ENCODE results near the gene PYROXD2. TPM values are rescaled to one million over a fixed set of nuclear protein-coding genes. Genes with fewer than 3 reads are reported as not detected.

PYROXD2 gene
- polyA plus RNA-seq, 6 donors from 2014 or later = 0.35 to 4.2 (median 1.6) TPM; not detected in 1

GRCh38 chr10:98449287-98449686 lies 34.3 kb upstream of the PYROXD2 start:
- Mint-ChIP-seq H3K4me1 (peaks cover 26 to 34% (median 31%) of the 10 kb centered on the region in 3 donors), H3K27ac (peak overlapping the region in 1 of 6 donors; percentile 77), H3K4me3 (peak overlapping the region in 2 of 8 donors; percentile 42 to 98), H3K36me3 (peaks cover 0 to 9% of the 10 kb centered on the region in 2 donors), H3K9me3 (no peaks in the 10 kb centered on the region), H3K27me3 (peaks cover 9 to 22% (median 9%) of the 10 kb centered on the region in 3 donors)
- ATAC-seq (ENCODE audit: low read depth in 2 of 2) (no peak), DNase-seq (no peak)

GRCh38 chr10:98446661-98447221 lies 31.8 kb upstream of the PYROXD2 start, which contains the start of gene HPS1:
TSS of gene HPS1 (minus strand) at chr10:98446935. CDS start at chr10:98443240, 3,695 bp downstream.
- peaks cover 42 to 52% (median 50%) of the 10 kb centered on the region in 3 donors for H3K4me1 Mint-ChIP-seq
- no peaks in the 10 kb centered on the region for H3K9me3 Mint-ChIP-seq
- peak within 1 kb of the TSS; percentile 95 to 99 (median 98) for H3K27ac Mint-ChIP-seq

GRCh38 chr10:98446151-98446660 lies 31.2 kb upstream of the PYROXD2 start:
- no peak for DNase-seq
- peaks cover 9 to 29% of the 10 kb centered on the region in 2 donors for H3K36me3 Mint-ChIP-seq
- peaks cover 46 to 57% (median 54%) of the 10 kb centered on the region in 3 donors for H3K4me1 Mint-ChIP-seq
- H3K27me3 Mint-ChIP-seq = peaks cover 0 to 5% (median 0%) of the 10 kb centered on the region in 3 donors
- H3K9me3 Mint-ChIP-seq = no peaks in the 10 kb centered on the region
- peak overlapping the region; percentile 85 to 98 (median 95) for H3K4me3 Mint-ChIP-seq
- H3K27ac Mint-ChIP-seq = peak overlapping the region; percentile 95 to 99 (median 98)
- ATAC-seq (ENCODE audit: low read depth in 2 of 2) = peak; percentile 16 to 17

More at GRCh38 chr10:98446661-98447221, 31.8 kb upstream of the PYROXD2 start, which contains the start of gene HPS1:
- H3K27me3 Mint-ChIP-seq = peaks cover 0 to 7% (median 0%) of the 10 kb centered on the region in 3 donors
- peak; percentile 83 to 87 for ATAC-seq (ENCODE audit: low read depth in 2 of 2)
- H3K36me3 Mint-ChIP-seq = peaks cover 5 to 24% of the 10 kb centered on the region in 2 donors
- DNase-seq = peak; percentile 86
- peak within 1 kb of the TSS; percentile 85 to 98 (median 95) for H3K4me3 Mint-ChIP-seq

- no peak for ATAC-seq (ENCODE audit: low read depth in 2 of 2)
Observed at GRCh38 chr10:98445200-98445812, 30.3 kb upstream of the PYROXD2 start.

GRCh38 chr10:98444314-98445006 lies 29.5 kb upstream of the PYROXD2 start:
- ATAC-seq (ENCODE audit: low read depth in 2 of 2) = peak; percentile 38 to 39
- peak overlapping the region; percentile 41 to 99 (median 96) for H3K27ac Mint-ChIP-seq
- peaks cover 0 to 1% (median 0%) of the 10 kb centered on the region in 3 donors for H3K27me3 Mint-ChIP-seq
- peaks cover 46 to 67% (median 58%) of the 10 kb centered on the region in 3 donors for H3K4me1 Mint-ChIP-seq
- H3K36me3 Mint-ChIP-seq = peaks cover 21 to 41% of the 10 kb centered on the region in 2 donors
- DNase-seq = peak; percentile 46
- peak overlapping the region; percentile 75 to 98 (median 95) for H3K4me3 Mint-ChIP-seq
- H3K9me3 Mint-ChIP-seq = no peaks in the 10 kb centered on the region

More at GRCh38 chr10:98445200-98445812, 30.3 kb upstream of the PYROXD2 start:
- H3K9me3 Mint-ChIP-seq = no peaks in the 10 kb centered on the region
- H3K4me1 Mint-ChIP-seq = peaks cover 46 to 61% (median 58%) of the 10 kb centered on the region in 3 donors
- peaks cover 0 to 5% (median 0%) of the 10 kb centered on the region in 3 donors for H3K27me3 Mint-ChIP-seq
- peak overlapping the region; percentile 85 to 98 (median 95) for H3K4me3 Mint-ChIP-seq
- H3K27ac Mint-ChIP-seq = peak overlapping the region; percentile 95 to 99 (median 98)
- DNase-seq = no peak
- peaks cover 13 to 34% of the 10 kb centered on the region in 2 donors for H3K36me3 Mint-ChIP-seq

- H3K4me3 Mint-ChIP-seq = no peak overlapping the region
- H3K27me3 Mint-ChIP-seq = no peaks in the 10 kb centered on the region
- ATAC-seq (ENCODE audit: low read depth in 2 of 2) (no peak), DNase-seq (no peak)
- peaks cover 0 to 2% (median 0%) of the 10 kb centered on the region in 7 donors for H3K9me3 Mint-ChIP-seq
- peaks cover 19 to 45% (median 26%) of the 10 kb centered on the region in 3 donors for H3K4me1 Mint-ChIP-seq
- peak overlapping the region in 1 of 6 donors; percentile 15 for H3K27ac Mint-ChIP-seq
- H3K36me3 Mint-ChIP-seq = peaks cover 55 to 64% of the 10 kb centered on the region in 2 donors
Observed at GRCh38 chr10:98438715-98439114, 23.7 kb upstream of the PYROXD2 start.

- H3K27ac Mint-ChIP-seq = peak overlapping the region in 1 of 6 donors; percentile 60
- peaks cover 0 to 12% (median 4%) of the 10 kb centered on the region in 7 donors for H3K9me3 Mint-ChIP-seq
- peaks cover 63% of the 10 kb centered on the region in 2 donors for H3K36me3 Mint-ChIP-seq
- no peak overlapping the region for H3K4me3 Mint-ChIP-seq
- DNase-seq (no peak), ATAC-seq (ENCODE audit: low read depth in 2 of 2) (no peak)
- H3K4me1 Mint-ChIP-seq = peaks cover 8 to 27% (median 13%) of the 10 kb centered on the region in 3 donors
- H3K27me3 Mint-ChIP-seq = no peaks in the 10 kb centered on the region
Observed at GRCh38 chr10:98436704-98437103, 21.7 kb upstream of the PYROXD2 start.

- H3K27me3 Mint-ChIP-seq = no peaks in the 10 kb centered on the region
Observed at GRCh38 chr10:98435178-98435577, 20.2 kb upstream of the PYROXD2 start.

GRCh38 chr10:98433881-98434732 lies 19.1 kb upstream of the PYROXD2 start:
- Mint-ChIP-seq H3K27ac (peak overlapping the region in 2 of 6 donors; percentile 20 to 38), H3K36me3 (peaks cover 50 to 59% of the 10 kb centered on the region in 2 donors), H3K27me3 (no peaks in the 10 kb centered on the region), H3K4me1 (peaks cover 0 to 14% (median 9%) of the 10 kb centered on the region in 3 donors), H3K9me3 (peaks cover 0 to 13% (median 4%) of the 10 kb centered on the region in 7 donors), H3K4me3 (no peak overlapping the region)
- ATAC-seq (ENCODE audit: low read depth in 2 of 2) = no peak
- DNase-seq = no peak

More at GRCh38 chr10:98435178-98435577, 20.2 kb upstream of the PYROXD2 start:
- no peak for DNase-seq
- no peak for ATAC-seq (ENCODE audit: low read depth in 2 of 2)
- Mint-ChIP-seq H3K27ac (no peak overlapping the region), H3K4me1 (peaks cover 0 to 18% (median 14%) of the 10 kb centered on the region in 3 donors), H3K36me3 (peaks cover 60 to 68% of the 10 kb centered on the region in 2 donors), H3K4me3 (no peak overlapping the region), H3K9me3 (peaks cover 0 to 13% (median 4%) of the 10 kb centered on the region in 7 donors)

- peaks cover 0 to 11% (median 7%) of the 10 kb centered on the region in 3 donors for H3K4me1 Mint-ChIP-seq
- DNase-seq = no peak
- H3K27me3 Mint-ChIP-seq = no peaks in the 10 kb centered on the region
- no peak overlapping the region for H3K27ac Mint-ChIP-seq
- ATAC-seq (ENCODE audit: low read depth in 2 of 2) = no peak
- peaks cover 46 to 52% of the 10 kb centered on the region in 2 donors for H3K36me3 Mint-ChIP-seq
- H3K4me3 Mint-ChIP-seq = no peak overlapping the region
- peaks cover 0 to 13% (median 4%) of the 10 kb centered on the region in 7 donors for H3K9me3 Mint-ChIP-seq
Observed at GRCh38 chr10:98433371-98433770, 18.4 kb upstream of the PYROXD2 start.

- Mint-ChIP-seq H3K9me3 (peaks cover 0 to 13% (median 4%) of the 10 kb centered on the region in 7 donors), H3K36me3 (peaks cover 41 to 47% of the 10 kb centered on the region in 2 donors), H3K4me1 (peaks cover 0 to 5% (median 0%) of the 10 kb centered on the region in 3 donors), H3K27ac (no peak overlapping the region), H3K4me3 (no peak overlapping the region), H3K27me3 (no peaks in the 10 kb centered on the region)
- no peak for DNase-seq
- ATAC-seq (ENCODE audit: low read depth in 2 of 2) = no peak
Observed at GRCh38 chr10:98432330-98432729, 17.3 kb upstream of the PYROXD2 start.

- Mint-ChIP-seq H3K9me3 (peaks cover 0 to 13% (median 4%) of the 10 kb centered on the region in 7 donors), H3K4me1 (peaks cover 0 to 5% (median 0%) of the 10 kb centered on the region in 3 donors), H3K36me3 (peaks cover 31 to 39% of the 10 kb centered on the region in 2 donors), H3K27me3 (no peaks in the 10 kb centered on the region), H3K4me3 (no peak overlapping the region), H3K27ac (no peak overlapping the region)
- ATAC-seq (ENCODE audit: low read depth in 2 of 2) = no peak
- DNase-seq = no peak
Observed at GRCh38 chr10:98431016-98431415, 16.0 kb upstream of the PYROXD2 start.

Data from naive B cell (primary cell).